ENCODE results near the gene STAC2. TPM values are rescaled to one million over a fixed set of nuclear protein-coding genes. Genes with fewer than 3 reads are reported as not detected.
"Not testable (repeated sequence)": the region's sequence is repeated elsewhere in the genome, so short reads cannot be mapped to it uniquely, and the experiment has no call there.

STAC2 gene
- total RNA-seq, 1 donor from 2014 or later = not detected

DNA sequence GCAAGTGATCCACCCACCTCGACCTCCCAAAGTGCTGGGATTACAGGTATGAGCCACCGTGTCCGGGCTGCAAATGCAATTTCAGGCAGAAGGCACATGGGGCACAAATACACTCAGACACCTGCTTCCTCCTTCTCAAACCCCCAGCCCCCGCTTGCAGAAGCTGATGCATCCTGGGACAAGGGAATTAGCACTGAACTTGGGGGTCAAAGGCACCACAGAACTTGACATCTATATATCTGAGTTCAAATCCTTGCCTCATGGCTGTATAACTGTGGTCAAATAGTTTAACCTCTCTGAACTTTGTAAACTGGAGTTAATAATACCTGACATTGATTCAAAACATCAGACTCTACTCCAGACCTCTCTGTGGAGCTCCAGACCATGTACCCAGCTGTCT lies 55.6 kb downstream of the STAC2 start:
- H3K27me3 ChIP-seq (ENCODE audit: control insufficient read depth, insufficient read depth, low read length) = peaks cover 30% of the 10 kb centered on the region
- no peaks in the 10 kb centered on the region for H3K36me3 ChIP-seq (ENCODE audit: control insufficient read depth, insufficient read depth, low read length)
- DNase-seq (ENCODE audit: low read depth) = no peak
- TF ChIP-seq, protein P1, sequence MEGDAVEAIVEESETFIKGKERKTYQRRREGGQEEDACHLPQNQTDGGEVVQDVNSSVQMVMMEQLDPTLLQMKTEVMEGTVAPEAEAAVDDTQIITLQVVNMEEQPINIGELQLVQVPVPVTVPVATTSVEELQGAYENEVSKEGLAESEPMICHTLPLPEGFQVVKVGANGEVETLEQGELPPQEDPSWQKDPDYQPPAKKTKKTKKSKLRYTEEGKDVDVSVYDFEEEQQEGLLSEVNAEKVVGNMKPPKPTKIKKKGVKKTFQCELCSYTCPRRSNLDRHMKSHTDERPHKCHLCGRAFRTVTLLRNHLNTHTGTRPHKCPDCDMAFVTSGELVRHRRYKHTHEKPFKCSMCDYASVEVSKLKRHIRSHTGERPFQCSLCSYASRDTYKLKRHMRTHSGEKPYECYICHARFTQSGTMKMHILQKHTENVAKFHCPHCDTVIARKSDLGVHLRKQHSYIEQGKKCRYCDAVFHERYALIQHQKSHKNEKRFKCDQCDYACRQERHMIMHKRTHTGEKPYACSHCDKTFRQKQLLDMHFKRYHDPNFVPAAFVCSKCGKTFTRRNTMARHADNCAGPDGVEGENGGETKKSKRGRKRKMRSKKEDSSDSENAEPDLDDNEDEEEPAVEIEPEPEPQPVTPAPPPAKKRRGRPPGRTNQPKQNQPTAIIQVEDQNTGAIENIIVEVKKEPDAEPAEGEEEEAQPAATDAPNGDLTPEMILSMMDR (IDR thresholded peaks at IDR 0.05; ENCODE audit: insufficient read depth, low read length, poor library complexity, severe bottlenecking) = no peak
- H3K4me3 ChIP-seq (ENCODE audit: low read depth, low read length) = no peak overlapping the region

DNA sequence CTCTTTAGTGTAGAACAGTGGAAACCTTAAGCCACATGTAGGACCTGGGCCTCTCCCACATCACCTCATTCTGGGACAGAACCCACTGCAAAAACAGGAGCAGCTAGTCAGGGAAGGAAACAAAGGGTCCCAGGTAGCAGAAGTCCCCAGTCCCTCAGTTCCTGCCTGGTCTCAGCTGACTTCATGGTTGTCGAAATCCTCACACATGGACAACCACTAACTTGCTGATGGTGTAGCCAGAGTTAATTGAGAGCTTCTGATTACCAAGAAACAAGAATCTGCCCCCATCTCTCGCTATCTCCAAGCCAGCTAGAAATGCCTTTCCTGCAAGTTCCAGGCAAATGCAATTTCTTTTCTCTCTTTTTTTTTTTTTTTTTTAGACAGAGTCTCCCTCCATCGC lies 56.2 kb downstream of the STAC2 start:
- Histone ChIP-seq H3K27me3 (ENCODE audit: control insufficient read depth, insufficient read depth, low read length) (peaks cover 36% of the 10 kb centered on the region), H3K4me3 (ENCODE audit: low read depth, low read length) (no peak overlapping the region), H3K36me3 (ENCODE audit: control insufficient read depth, insufficient read depth, low read length) (no peaks in the 10 kb centered on the region)
- TF ChIP-seq, protein P1 (IDR thresholded peaks at IDR 0.05; ENCODE audit: insufficient read depth, low read length, poor library complexity, severe bottlenecking) = no peak
- no peak for DNase-seq (ENCODE audit: low read depth)

DNA sequence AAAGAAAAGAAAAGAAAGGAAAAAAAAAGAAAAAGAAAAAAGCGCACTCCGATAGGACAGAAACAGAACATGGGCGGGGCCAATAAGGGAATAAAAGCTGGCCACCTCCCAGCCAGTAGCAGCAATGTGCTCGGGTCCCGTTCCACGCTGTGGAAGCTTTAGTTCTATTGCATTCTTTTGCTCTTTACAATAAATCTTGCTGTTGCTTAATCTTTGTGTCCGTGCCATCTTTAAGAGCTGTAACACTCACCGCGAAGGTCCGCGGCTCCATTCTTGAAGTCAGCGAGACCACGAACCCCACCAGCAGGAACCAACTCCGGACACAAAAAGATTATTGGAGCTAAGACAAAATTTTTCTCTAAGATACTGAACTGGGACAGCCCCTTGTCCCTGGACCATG lies 56.6 kb downstream of the STAC2 start:
- DNase-seq (ENCODE audit: low read depth) = no peak
- H3K27me3 ChIP-seq (ENCODE audit: control insufficient read depth, insufficient read depth, low read length) = peaks cover 37% of the 10 kb centered on the region
- TF ChIP-seq, protein P1 (IDR thresholded peaks at IDR 0.05; ENCODE audit: insufficient read depth, low read length, poor library complexity, severe bottlenecking) = no peak
- no peak overlapping the region for H3K4me3 ChIP-seq (ENCODE audit: low read depth, low read length)
- H3K36me3 ChIP-seq (ENCODE audit: control insufficient read depth, insufficient read depth, low read length) = no peaks in the 10 kb centered on the region

DNA sequence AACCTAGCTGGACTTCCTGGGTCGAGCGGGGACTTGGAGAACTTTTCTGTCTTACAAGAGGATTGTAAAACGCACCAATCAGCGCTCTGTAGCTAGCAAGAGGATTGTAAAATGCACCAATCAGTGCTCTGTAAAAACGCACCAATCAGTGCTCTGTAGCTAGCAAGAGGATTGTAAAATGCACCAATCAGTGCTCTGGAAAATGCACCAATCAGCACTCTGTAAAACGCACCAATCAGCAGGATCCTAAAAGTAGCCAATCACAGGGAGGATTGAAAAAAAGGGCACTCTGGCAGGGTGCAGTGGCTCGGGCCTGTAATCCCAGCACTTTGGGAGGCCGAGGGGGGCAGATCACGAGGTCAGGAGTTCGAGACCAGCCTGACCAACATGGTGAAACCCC lies 57.2 kb downstream of the STAC2 start:
- not testable (repeated sequence) for DNase-seq (ENCODE audit: low read depth); H3K36me3 ChIP-seq (ENCODE audit: control insufficient read depth, insufficient read depth, low read length); H3K4me3 ChIP-seq (ENCODE audit: low read depth, low read length)
- peaks cover 37% of the 10 kb centered on the region for H3K27me3 ChIP-seq (ENCODE audit: control insufficient read depth, insufficient read depth, low read length)

DNA sequence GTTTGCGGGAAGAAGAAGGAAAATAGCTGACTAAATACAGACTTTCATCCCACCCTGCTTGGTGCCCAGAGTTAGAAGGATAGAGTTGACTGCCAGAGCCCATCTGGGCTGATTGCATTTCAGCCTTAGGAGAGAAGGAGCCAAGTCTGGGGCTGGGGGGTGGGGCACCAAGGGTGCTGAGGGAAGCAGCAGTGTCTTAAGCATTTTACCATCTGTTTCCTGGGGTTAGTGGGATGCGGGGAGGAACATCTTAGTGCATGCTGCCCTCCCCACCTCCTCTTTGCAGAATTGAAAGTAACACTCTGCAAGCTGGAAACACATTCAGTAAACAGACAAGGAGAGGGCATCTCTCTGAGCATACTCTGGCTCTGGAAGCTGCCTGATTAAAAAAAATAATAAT lies 58.3 kb downstream of the STAC2 start:
- no peak for DNase-seq (ENCODE audit: low read depth)
- TF ChIP-seq, protein P1 (IDR thresholded peaks at IDR 0.05; ENCODE audit: insufficient read depth, low read length, poor library complexity, severe bottlenecking) = no peak
- Histone ChIP-seq H3K36me3 (ENCODE audit: control insufficient read depth, insufficient read depth, low read length) (no peaks in the 10 kb centered on the region), H3K27me3 (ENCODE audit: control insufficient read depth, insufficient read depth, low read length) (peaks cover 37% of the 10 kb centered on the region), H3K4me3 (ENCODE audit: low read depth, low read length) (no peak overlapping the region)

DNA sequence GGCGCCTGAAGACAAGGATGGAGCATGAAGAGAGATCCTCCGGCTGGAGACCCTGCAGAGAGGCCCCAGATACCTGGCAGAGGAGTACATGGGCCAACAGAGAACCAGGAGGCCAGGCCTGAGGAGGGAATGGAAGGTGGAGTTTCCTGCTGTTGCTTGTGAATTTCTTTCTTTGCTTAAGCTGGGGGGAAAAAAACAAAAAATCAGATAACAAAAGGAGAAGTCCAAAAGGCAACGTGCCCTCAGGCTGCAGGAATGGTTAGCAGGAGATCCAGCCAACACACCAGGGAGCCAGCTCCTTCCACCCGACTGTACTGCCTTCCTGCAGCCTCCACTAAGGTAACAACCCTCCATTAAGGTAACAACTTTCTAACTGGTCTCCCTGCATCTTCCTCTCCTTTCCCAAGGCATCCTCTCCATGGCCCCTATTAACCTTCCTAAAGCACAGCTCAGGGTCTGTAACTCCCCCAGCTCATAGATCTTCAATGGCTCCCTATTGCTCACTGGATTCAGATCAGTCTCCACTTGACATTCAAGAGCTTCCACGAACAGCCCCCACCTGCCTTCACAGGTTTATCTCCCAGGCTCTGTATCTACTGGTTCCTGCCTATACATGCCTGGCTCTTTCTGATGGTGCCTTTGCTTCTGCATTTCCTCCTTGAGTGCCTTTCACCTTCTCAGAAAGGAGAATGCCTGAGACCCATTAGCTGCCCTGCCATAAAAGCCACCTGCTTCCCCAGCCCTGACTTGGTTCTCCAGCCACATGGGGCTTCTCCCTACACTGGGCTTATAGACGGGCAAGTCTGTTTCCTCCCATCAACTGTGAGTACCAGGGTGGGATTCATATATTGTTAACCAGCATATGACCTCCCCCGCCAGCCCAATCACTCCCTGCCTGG lies 59.1 kb downstream of the STAC2 start:
- Histone ChIP-seq H3K4me3 (ENCODE audit: low read depth, low read length) (no peak overlapping the region), H3K27me3 (ENCODE audit: control insufficient read depth, insufficient read depth, low read length) (peaks cover 37% of the 10 kb centered on the region), H3K36me3 (ENCODE audit: control insufficient read depth, insufficient read depth, low read length) (no peaks in the 10 kb centered on the region)
- no peak for DNase-seq (ENCODE audit: low read depth)
- TF ChIP-seq, protein P1 (IDR thresholded peaks at IDR 0.05; ENCODE audit: insufficient read depth, low read length, poor library complexity, severe bottlenecking) = no peak
